COLO668 (cell line): ENCODE measurements around the gene KTN1.

ENCODE experiments used
- DNase-seq: peaks from one replicate; lab custom pipeline; 2025; ENCODE audit not compliant: unreplicated experiment; lab: John Stamatoyannopoulos, UW

Gene KTN1

GRCh38 chr14:55609681-55610080 lies 29.7 kb downstream of the KTN1 start:
- DNase-seq, result no peak

GRCh38 chr14:55610713-55611370 lies 30.8 kb downstream of the KTN1 start:
- no peak for DNase-seq

- no peak for DNase-seq
Observed at GRCh38 chr14:55611859-55612258, 31.9 kb downstream of the KTN1 start.

- no peak for DNase-seq
Observed at GRCh38 chr14:55614304-55614703, 34.3 kb downstream of the KTN1 start.

- DNase-seq, result no peak
Observed at GRCh38 chr14:55620277-55620676, 40.3 kb downstream of the KTN1 start.

GRCh38 chr14:55620981-55621380 lies 41.0 kb downstream of the KTN1 start:
- DNase-seq, result no peak

- no peak for DNase-seq
Observed at GRCh38 chr14:55621391-55621790, 41.4 kb downstream of the KTN1 start.

- DNase-seq, result no peak
Observed at GRCh38 chr14:55624913-55625312, 44.9 kb downstream of the KTN1 start.

GRCh38 chr14:55625481-55625880 lies 45.5 kb downstream of the KTN1 start:
- DNase-seq, result no peak

- DNase-seq, result no peak
Observed at GRCh38 chr14:55626131-55626530, 46.1 kb downstream of the KTN1 start.

- no peak for DNase-seq
Observed at GRCh38 chr14:55628426-55628825, 48.4 kb downstream of the KTN1 start.

- no peak for DNase-seq
Observed at GRCh38 chr14:55638665-55639064, 58.7 kb downstream of the KTN1 start.

- DNase-seq, result no peak
Observed at GRCh38 chr14:55641290-55641689, 61.3 kb downstream of the KTN1 start.

GRCh38 chr14:55641954-55642353 lies 61.9 kb downstream of the KTN1 start:
- no peak for DNase-seq

GRCh38 chr14:55645145-55645544 lies 65.1 kb downstream of the KTN1 start:
- DNase-seq, result no peak

- no peak for DNase-seq
Observed at GRCh38 chr14:55645845-55646832, 66.1 kb downstream of the KTN1 start.

- no peak for DNase-seq
Observed at GRCh38 chr14:55650992-55651391, 71.0 kb downstream of the KTN1 start.

- DNase-seq, result no peak
Observed at GRCh38 chr14:55654243-55654642, 74.2 kb downstream of the KTN1 start.

- no peak for DNase-seq
Observed at GRCh38 chr14:55661029-55661428, 81.0 kb downstream of the KTN1 start.

GRCh38 chr14:55662752-55663151 lies 82.7 kb downstream of the KTN1 start:
- no peak for DNase-seq

- DNase-seq, result no peak
Observed at GRCh38 chr14:55665067-55665675, 85.2 kb downstream of the KTN1 start.

GRCh38 chr14:55667801-55668200 lies 87.8 kb downstream of the KTN1 start:
- DNase-seq, result no peak
